GM21717 (cell line): ENCODE data around the gene NUP133.
"Not testable (repeated sequence)": the region's sequence is repeated elsewhere in the genome, so short reads cannot be mapped to it uniquely, and the experiment has no call there.

Experiments
- ATAC-seq: cut with Tn5 transposase; IDR thresholded peaks from one replicate; pipeline ENCODE4 v1.9.1; 2021; ENCODE audit warnings: mild to moderate bottlenecking, moderate library complexity; ENCODE audit not compliant: unreplicated experiment

Gene NUP133

DNA sequence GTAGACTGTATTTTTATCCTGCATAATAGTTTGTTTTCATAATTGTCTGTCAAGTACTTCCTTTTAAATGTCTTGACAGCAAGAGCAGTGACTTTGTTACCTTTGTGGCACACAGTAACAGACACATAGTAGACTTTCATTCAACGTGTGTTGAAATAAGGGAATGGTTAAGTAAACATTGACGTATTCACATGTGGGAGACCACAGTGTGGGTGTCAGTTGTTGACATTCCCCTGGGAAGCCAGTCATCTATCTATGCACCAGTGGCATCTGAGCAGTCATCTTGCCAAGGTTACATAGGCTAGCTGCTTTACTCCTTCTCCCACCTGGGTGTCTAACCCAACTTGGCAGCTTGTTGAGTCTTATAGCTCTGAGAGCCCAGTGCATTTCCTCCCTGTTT is 1.4 kb upstream of the NUP133 start:
- ATAC-seq: no peak

DNA sequence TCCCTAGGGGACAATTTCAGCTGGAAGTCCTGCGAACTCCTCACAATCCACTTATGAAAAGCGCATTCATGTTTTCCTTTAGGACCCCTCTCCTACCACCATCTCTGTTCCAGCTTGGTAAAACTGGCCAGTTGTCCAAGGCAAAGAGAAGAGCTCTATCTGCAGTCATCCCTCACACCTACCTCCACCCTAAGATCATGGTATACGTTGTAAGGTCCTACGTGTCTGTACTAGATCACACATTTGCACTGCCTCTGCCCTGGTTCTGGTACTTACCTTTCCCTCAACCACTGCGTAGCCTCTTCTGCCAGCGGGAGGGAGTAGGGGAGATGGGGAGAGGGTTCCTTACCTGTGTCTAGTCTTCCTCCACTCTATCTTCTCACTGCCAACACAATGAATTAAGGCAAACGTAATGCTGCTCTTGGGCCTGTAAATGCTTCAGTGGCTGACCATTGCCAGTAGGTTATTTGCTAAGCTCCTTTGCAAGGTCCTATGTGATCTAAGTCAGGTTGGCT is 739 bp upstream of the NUP133 start:
- no peak for ATAC-seq

DNA sequence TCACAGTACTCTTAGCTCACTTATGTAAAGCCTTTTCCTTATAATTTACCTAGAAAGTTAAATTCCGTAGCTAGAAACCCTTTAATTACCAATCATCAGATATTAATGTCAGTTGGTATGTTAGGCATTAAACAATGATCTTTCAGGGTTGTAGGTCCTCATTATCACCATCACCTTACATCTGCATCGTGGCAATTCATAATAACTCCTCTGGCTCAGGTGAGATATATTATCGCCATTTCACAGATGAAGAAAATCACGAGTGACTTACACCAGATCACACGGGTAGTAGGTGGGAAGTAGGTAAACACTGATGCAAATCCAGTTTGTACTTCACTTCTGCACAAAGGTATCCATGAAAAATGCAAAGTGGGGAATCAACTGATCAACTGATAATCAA is 639 bp downstream of the NUP133 start:
- ATAC-seq: no peak

DNA sequence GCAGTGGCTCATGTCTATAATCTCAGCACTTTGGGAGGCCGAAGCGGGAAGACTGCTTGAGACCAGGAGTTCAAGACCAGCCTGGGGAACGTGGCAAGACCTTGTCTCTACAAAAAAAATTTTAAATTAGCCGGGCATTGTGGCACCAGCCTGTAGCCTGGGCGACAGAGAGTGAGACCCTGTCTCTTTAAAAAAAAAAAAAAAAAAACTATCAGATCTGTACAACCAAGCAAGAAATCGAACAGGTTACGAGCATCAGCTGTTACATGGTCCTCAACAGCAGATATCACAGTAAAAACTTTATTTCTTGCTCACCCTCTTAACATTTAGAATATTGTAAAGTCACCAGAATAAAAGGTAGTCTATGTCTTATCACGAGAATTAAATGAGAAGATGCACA is 1.5 kb downstream of the NUP133 start:
- no peak for ATAC-seq

DNA sequence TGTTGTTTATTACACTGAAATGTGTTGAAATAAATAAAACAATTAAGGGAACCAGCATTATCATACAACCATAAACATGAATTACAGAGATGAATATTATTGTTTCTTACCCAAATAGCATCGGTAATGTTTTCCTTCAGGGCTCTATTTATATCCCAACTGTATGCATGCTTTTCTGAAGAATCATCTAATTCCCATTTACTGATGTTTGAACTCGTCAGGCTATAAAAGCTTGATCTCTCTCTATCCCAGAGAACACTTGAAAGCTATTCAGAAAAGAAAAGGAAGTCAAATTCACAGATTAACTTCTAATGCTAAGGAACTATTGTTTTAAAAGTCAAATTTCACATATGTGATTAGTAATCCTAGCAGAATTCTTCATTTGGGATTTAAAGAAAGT is 12.4 kb downstream of the NUP133 start:
- no peak for ATAC-seq

DNA sequence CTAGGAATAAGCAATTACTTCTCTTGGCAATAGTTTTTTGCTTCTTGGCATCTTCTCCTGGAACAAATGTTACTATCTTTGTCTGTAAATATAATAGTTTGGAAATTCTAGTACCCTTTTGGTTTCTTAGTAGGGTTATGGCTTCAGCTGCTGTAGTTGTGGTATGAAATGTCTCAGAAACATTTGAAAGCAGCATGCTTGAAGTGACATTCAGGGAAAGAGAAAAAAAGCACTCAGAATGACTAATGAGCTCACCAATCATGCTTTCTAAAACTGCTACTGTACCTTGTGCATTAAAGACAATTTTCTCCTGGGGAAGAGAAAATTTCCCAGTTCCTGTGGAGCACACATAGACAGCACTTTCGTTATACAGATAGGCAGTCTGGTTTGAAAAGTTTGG is 21.0 kb downstream of the NUP133 start:
- no peak for ATAC-seq

DNA sequence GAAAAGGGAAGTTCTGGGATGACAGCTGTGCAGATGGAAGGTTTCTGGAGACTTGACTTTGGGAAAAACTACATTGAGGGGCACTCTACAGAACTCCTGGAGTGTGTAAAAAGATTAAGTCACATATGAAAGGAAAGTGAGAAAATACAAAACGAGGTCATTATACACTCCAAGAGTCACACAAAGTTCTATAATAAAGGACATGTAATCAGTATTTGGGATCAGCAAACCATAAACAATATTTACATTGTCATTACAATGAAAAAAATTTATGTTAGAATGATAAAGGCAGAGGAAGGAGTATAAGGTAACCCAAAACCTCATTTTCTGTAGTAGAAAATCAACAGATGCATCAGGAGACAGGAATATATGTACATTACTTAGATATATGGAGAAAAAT is 22.8 kb downstream of the NUP133 start:
- no peak for ATAC-seq

DNA sequence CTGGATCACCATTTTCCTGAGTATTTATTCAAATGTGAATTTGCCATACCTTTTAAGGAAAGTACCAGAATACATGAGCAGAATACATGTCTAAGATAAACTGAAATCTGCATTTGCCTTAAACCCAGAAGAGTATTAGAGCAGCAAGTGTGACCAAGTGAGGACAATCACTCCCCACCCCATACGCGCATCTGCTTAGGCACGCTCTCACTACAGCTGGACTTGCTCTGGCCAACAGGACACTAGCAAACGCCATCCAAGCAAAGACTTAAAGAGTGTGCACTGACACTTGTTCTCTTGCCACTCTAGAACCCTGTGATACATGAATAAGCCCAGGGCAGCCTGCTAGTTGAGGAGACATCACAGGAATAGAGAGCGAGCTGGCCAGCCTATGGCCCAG is 25.6 kb downstream of the NUP133 start:
- ATAC-seq: no peak

DNA sequence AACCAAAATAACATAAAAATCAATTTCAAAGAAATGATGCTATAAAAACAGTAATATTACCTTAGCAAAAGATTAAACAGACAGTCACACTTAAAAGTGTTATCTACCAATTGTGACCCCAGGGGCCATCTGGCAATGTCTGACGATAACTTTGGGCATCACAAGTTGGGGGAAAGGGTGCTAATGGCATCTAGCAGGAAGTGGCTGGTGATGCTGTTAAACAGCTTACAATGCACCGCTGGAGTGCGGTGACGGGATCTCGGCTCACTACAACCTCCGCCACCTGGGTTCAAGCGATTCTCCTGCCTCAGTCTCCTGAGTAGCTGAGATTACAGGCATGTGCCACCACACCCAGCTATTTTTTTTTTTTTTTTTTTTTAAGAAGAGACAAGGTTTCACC is 27.6 kb downstream of the NUP133 start:
- no peak for ATAC-seq

DNA sequence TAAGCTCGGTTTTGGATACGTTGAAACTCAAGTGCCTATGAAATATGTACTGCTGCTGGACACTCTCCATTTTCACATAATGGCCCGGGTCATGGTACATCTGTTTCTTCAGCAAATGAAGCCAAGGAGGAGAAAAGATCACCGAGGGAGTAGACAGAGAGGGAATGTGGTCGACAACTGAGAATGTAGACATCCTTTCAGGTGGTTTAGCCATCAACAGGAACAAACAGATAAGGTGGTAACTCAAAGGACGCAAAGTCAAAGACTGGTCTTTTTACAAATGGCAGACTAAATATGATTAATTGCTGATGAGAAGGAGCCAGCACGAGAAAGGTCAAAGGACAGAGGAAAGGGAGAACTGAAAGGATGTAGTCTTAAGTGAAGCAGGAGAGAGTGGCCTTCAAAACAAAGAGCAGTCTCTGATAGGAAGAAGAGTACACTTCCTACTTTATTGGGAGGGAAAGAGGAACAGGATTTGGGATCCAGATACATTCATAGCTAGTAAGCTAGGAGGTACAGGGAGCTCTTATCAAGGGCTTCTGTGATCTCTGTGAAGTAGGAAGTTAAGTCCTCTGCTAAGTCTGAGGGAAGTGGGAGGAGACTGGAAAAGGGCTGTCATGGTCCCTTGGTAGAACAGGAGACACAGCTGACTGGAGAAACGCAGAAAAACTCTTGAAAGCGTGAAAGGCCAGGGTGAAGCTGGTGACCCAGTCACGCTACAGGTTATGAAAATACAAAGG is 28.3 kb downstream of the NUP133 start:
- peak; percentile 71 for ATAC-seq

DNA sequence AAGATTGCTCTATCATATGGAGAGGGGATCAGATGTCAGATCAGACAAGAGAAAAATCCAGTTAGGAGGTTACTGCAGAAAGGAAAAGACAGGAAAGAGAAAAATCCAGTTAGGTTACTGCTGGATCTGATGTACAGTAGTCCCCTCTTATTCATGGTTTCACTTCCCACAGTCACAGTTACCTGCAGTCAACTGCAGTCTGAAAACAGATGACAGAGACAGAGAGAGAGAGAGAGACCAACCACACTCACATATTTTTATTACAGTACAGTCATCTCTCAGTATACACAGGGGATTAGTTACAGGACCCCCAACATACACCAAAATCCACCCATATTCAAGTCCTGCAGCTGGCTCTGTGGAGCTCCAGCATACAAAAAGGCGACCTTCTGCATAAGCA is 29.3 kb downstream of the NUP133 start:
- peak; percentile 72 for ATAC-seq

DNA sequence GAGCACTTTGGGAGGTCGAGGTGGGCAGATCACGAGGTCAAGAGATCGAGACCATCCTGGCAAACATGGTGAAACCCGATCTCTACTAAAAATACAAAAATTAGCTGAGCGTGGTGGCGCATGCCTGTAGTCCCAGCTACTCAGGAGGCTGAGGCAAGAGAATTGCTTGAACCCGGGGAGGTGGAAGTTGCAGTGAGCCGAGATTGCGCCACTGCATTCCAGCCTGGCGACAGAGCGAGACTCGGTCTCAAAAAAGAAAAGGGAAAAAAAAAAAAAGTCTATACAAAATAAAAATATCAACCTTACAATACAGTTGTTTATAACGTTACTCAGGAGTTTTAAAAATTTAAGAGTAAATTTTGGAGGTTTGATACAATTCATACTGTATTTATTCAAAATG is 32.3 kb downstream of the NUP133 start:
- not testable (repeated sequence) for ATAC-seq

DNA sequence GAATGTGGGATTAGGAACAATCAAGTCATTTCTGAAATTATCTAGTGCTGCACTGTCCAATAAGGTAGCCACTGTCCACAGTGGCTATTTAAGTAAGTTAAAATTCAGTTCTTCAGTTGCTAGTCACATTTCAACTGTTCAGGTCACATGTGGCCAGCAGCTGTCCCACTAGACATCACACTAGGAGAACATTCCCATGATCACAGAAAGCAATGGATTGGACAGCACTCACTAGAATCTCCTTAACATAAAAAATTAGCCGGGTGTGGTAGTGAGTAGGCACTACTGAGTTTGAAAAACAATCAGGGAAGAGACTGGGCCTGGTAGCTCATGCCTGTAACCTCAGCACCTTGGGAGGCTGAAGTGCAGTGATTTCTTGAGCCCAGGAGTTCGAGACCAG is 33.6 kb downstream of the NUP133 start:
- ATAC-seq: no peak

DNA sequence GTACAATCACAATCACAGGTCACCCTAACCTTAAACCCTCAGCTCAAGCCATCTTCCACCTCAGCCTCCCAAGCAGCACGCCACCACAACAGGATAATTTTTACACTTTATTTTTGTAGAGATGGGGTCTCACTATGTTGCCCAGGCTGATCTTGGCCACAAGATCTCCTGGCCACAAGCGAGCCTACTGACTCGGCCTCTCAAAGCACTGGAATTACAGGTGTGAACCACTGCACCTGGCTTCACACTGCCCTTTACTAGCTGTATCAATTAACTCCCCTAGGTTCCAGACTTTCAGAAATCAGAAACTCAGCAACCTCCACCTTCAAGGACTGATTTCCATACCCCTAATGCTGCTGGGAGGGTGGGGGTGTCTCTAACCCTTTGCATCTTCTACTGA is 37.0 kb downstream of the NUP133 start:
- no peak for ATAC-seq

DNA sequence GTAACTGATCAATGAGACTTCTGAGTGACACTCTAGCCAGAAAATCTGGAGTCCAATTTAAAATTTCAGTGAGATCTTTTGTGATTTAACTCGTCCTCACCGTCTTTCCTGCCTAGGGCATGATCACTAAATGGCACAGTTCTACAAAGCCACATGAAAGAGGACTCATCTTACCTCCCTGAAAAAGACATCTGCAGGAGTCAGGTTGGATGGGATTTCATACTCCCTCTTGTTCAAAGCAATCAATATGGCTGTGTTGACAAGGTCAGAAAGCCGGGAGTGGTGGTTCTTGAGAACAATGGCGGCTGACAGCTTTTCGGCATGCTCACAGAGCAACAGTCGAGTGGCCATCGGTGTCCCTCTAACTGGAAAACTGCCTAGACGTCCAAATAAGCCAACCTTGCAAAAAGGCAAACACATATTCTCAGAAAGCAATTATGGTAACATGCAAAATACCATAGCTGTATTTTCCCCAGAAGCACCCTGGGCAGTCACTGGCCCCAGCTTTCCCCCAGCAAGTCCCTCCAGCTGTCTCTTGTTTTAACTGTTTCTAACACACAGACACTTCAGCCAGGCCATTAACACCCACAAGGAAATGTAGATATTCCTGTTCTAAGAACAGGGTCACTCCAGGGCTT is 37.6 kb downstream of the NUP133 start:
- no peak for ATAC-seq

DNA sequence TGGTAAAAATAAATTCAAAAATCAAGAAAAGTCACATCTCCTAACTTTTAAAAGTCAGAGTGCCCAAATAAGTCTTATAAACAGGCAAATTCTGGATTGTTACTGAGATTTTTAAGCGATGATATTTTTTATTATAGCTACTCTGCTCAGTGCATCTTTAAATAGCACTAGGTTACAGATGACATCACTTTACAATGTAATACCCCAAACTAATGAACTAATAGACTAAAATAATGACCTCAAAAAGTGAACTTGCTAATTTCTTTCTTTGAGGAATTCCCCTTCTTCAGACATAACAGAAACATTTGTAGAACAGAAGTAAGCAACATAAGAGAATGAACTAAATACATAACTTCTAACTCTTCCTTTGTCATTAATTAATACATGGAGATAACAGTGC is 41.3 kb downstream of the NUP133 start:
- no peak for ATAC-seq

DNA sequence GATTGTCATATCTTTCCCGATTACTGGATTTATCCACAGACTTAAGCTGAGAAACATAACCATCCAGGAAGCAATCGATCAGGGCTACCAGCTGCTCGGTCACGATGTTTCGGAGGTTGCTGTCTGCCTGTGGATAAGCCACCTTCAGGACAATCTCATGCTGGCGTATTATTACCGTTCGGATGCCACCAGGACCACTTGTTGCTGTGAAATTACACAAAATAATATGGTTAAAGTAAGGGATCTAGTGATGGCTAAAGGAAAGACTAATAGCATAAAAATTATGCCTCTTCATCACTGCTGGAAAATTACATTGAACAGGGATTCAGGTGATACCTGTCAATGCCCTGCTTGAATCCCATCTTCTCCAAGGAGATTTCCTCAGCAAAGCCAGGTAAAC is 43.5 kb downstream of the NUP133 start:
- no peak for ATAC-seq

DNA sequence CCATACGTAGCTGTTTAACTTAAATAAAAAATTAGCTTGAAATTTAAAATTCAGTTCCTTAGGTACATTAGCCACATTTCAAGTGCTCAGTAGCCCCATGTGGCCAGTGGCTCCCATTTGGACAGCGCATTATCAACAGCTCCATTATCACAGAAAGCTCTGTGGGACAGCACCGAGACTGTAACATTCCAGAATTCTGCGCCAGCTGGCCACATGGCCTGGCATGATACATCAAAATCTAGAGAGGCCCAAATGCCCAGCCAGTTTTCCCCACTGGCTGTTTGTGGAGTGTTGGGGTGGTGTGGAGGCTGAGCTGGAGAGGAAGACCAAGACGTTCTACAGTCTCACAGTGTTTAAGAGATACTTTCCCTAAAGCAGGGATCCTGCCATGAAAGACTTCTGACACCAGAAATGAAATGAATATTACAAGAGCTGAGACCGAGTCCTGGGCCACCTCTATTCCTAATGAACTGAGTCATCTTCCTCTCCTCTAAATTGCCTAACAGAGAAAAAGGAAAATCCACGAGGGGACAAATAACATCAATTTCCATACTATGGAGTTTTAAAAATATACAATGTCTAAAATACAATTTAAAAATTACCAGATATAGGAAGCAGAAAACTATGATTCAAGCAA is 47.0 kb downstream of the NUP133 start:
- ATAC-seq: no peak

DNA sequence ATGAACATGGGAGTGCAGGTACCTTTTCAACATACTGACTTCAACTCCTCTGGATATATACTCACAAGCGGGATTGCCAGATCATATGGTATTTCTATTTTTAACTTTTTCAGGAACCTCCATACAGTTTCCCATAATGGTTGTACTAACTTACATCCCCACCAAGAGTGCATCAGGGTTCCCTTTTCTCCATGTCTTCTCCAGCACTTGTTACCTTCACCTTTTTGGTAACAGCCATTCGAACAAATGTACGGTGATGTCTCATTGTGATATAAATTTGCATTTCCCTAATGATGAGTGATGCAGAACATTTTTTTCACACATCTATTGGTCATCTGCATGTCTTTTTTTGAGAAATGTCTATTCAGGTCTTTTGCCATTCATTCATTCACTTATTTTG is 48.3 kb downstream of the NUP133 start:
- ATAC-seq: no peak

DNA sequence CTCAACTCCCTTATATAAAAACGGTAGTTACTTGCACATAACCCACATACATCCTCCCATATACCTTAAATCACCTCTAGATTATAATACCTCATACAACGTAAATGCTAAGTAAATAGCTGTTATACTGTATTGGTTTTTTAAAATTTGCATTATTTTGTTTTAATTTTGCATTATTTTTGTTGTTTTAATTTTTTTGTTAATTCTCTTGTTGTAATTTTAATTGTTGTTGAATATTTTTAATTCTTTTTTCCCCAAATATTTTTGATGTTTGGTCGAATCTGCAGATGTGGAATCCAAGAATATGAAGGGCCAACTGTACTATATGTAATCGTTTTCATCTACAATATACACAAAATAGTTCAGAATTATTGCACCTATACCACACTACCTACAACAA is 50.7 kb downstream of the NUP133 start:
- no peak for ATAC-seq

DNA sequence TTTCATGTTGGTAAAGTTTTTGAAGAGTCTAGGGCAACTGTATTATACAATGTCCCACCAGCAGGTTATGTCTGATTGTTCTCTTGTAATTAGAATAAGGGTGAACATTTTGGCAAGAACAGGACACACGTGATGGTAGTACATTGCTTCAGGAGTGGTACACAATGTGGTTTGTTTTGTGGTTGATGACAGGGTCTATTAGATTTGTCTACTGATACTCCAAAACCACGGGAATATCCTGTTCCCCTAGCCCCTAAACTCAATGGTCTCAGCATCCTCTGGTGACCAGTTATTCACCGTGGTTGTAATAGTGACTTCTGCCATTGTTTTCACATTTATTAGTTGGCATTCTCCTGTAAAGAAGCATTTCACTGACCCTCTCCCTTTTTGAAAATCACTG is 52.1 kb downstream of the NUP133 start:
- no peak for ATAC-seq

DNA sequence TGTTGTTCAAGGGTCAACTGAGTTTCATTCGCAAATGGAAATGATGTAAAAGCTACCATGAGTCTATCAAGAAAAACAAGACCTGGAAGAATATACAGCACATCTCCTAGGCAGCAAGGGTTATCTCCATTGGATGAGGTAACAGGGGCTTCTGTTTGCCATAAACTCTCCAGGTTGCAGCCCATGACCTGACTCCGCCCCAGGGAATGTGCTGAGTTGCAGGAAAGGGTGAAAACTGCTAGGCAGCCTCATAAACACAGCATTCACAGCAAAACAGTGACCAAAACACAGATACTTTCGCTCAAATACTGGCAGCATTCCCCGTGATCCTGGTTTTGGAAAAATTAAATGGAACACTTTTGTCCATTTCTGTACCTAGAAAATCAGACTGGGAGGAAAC is 54.1 kb downstream of the NUP133 start:
- no peak for ATAC-seq
